Stimulated activated naive CD8-positive, alpha-beta T cell treated with anti-CD3 and anti-CD28 coated beads, Interleukin-15, amount 100 ng/mL, for 72 hours (primary cell): ENCODE data around the gene RETREG1.
A peak's percentile ranks its signal among the peaks of the same experiment; 100 is the strongest.
"Not testable (repeated sequence)": the region's sequence is repeated elsewhere in the genome, so short reads cannot be mapped to it uniquely, and the experiment has no call there.

Experiments used
- ATAC-seq: fragments of 150-1000 bp; cut with Tn5 transposase; 2 replicates; pipeline ENCODE4 v1.10.0; 2021; ENCODE audit warnings: mild to moderate bottlenecking, moderate library complexity
- DNase-seq, 2 donors: peaks; one replicate each; pipeline ENCODE4 v3.0.0; 2021 to 2022
- H3K27ac Mint-ChIP-seq, 2 donors: one replicate each; pipeline ENCODE4 v1.8.0; 2022; ENCODE audit warnings: mild to moderate bottlenecking in 2 of 2, mixed read lengths in 2 of 2, moderate library complexity in 2 of 2
- H3K27me3 Mint-ChIP-seq: one replicate; pipeline ENCODE4 v1.8.0; 2022; ENCODE audit warnings: mixed read lengths
- H3K4me1 Mint-ChIP-seq: one replicate; pipeline ENCODE4 v1.8.0; 2022; ENCODE audit warnings: mild to moderate bottlenecking, mixed read lengths
- H3K4me3 Mint-ChIP-seq, 2 donors: one replicate each; pipeline ENCODE4 v1.8.0; 2022; ENCODE audit warnings: mild to moderate bottlenecking in 2 of 2, mixed read lengths in 2 of 2, moderate library complexity in 1 of 2
- H3K9me3 Mint-ChIP-seq, 2 donors: one replicate each; pipeline ENCODE4 v1.8.0; 2022; ENCODE audit warnings: mixed read lengths in 2 of 2

The RETREG1 gene

DNA sequence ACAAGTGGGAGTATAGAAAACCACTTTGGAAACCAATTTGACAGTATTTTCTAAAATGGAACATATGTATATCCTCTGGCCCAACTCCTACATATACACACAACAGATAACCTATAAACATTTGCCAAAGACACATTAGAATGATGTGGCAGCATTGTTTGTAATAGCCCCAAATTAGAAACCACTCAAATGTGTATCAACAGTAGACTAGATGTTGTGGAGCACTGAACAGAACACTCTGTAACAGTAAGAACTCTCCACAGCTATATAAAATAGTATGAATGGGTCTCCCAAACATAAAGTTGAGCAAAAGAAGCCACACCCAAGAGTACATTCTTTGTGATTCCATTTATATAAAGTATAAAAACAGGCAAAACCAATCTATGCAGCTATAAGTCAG, 157.3 kb downstream of the RETREG1 start:
- H3K27me3 Mint-ChIP-seq = no peaks in the 10 kb centered on the region
- no peaks in the 10 kb centered on the region for H3K9me3 Mint-ChIP-seq
- H3K27ac Mint-ChIP-seq = peak overlapping the region in 1 of 2 donors; percentile 41
- H3K4me1 Mint-ChIP-seq = peaks cover 79% of the 10 kb centered on the region
- ATAC-seq (peak; percentile 10), DNase-seq (no peak)
- peak overlapping the region in 1 of 2 donors; percentile 4 for H3K4me3 Mint-ChIP-seq

- Mint-ChIP-seq H3K27ac (peak overlapping the region in 1 of 2 donors; percentile 1), H3K4me3 (peak overlapping the region in 1 of 2 donors; percentile 18), H3K27me3 (no peaks in the 10 kb centered on the region), H3K4me1 (peaks cover 66% of the 10 kb centered on the region), H3K9me3 (no peaks in the 10 kb centered on the region)
- ATAC-seq (no peak), DNase-seq (no peak)
These were observed 158.9 kb downstream of the RETREG1 start for GRCh38 chr5:16457853-16458252.

- H3K27ac Mint-ChIP-seq = no peak overlapping the region
These were observed 159.3 kb downstream of the RETREG1 start for GRCh38 chr5:16457451-16457850.

GRCh38 chr5:16456103-16456832, 160.5 kb downstream of the RETREG1 start:
- Mint-ChIP-seq H3K27me3 (no peaks in the 10 kb centered on the region), H3K27ac (peak overlapping the region; percentile 75 to 86), H3K4me3 (peak overlapping the region; percentile 53 to 58), H3K9me3 (no peaks in the 10 kb centered on the region), H3K4me1 (peaks cover 52% of the 10 kb centered on the region)
- DNase-seq (peak; percentile 26 to 34), ATAC-seq (peak; percentile 90)

More at GRCh38 chr5:16457451-16457850, 159.3 kb downstream of the RETREG1 start:
- Mint-ChIP-seq H3K4me1 (peaks cover 64% of the 10 kb centered on the region), H3K9me3 (no peaks in the 10 kb centered on the region), H3K27me3 (no peaks in the 10 kb centered on the region), H3K4me3 (peak overlapping the region in 1 of 2 donors; percentile 18)
- no peak for ATAC-seq
- no peak for DNase-seq

- peaks cover 46% of the 10 kb centered on the region for H3K4me1 Mint-ChIP-seq
- no peaks in the 10 kb centered on the region for H3K27me3 Mint-ChIP-seq
- H3K4me3 Mint-ChIP-seq = peak overlapping the region; percentile 53 to 58
- peak overlapping the region; percentile 75 to 86 for H3K27ac Mint-ChIP-seq
- ATAC-seq = no peak
- no peaks in the 10 kb centered on the region for H3K9me3 Mint-ChIP-seq
- no peak for DNase-seq
These were observed 161.1 kb downstream of the RETREG1 start for GRCh38 chr5:16455668-16456067.

- peak overlapping the region in 1 of 2 donors; percentile 5 for H3K27ac Mint-ChIP-seq
- H3K9me3 Mint-ChIP-seq = no peaks in the 10 kb centered on the region
- DNase-seq = no peak
- no peak overlapping the region for H3K4me3 Mint-ChIP-seq
- ATAC-seq = no peak
- H3K4me1 Mint-ChIP-seq = peaks cover 36% of the 10 kb centered on the region
- H3K27me3 Mint-ChIP-seq = no peaks in the 10 kb centered on the region
These were observed 162.1 kb downstream of the RETREG1 start for GRCh38 chr5:16454686-16455085.

- Mint-ChIP-seq H3K4me3 (no peak overlapping the region), H3K27me3 (no peaks in the 10 kb centered on the region), H3K9me3 (no peaks in the 10 kb centered on the region), H3K4me1 (peaks cover 27% of the 10 kb centered on the region), H3K27ac (no peak overlapping the region)
- no peak for DNase-seq
- ATAC-seq = no peak
These were observed 163.2 kb downstream of the RETREG1 start for GRCh38 chr5:16453609-16454008.

- DNase-seq = no peak
- Mint-ChIP-seq H3K4me1 (no peaks in the 10 kb centered on the region), H3K27ac (peak overlapping the region in 1 of 2 donors; percentile 28), H3K4me3 (no peak overlapping the region), H3K27me3 (no peaks in the 10 kb centered on the region), H3K9me3 (no peaks in the 10 kb centered on the region)
- ATAC-seq = no peak
These were observed 166.6 kb downstream of the RETREG1 start for GRCh38 chr5:16450163-16450562.

DNA sequence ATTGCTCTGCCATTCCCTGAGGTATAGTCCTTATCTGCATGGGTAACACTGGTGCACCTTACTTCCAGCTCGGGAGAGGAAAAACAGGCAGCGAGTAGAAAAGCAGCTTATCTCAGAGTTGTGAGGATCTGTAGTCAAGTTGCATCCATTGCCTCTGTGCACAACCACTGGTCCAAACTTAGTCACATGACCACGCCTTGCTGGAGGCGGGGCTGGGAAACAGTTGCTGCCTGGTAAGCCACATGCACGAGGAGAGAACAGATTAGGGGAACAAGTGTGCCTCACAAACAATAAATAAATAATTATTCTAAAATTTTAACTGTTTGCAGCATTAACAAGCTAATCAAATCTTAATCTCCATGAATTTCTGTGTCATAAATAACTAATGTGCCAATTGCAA, 169.8 kb downstream of the RETREG1 start:
- DNase-seq (no peak), ATAC-seq (no peak)
- H3K4me3 Mint-ChIP-seq = no peak overlapping the region
- H3K9me3 Mint-ChIP-seq = no peaks in the 10 kb centered on the region
- H3K27me3 Mint-ChIP-seq = no peaks in the 10 kb centered on the region
- no peaks in the 10 kb centered on the region for H3K4me1 Mint-ChIP-seq
- no peak overlapping the region for H3K27ac Mint-ChIP-seq

DNA sequence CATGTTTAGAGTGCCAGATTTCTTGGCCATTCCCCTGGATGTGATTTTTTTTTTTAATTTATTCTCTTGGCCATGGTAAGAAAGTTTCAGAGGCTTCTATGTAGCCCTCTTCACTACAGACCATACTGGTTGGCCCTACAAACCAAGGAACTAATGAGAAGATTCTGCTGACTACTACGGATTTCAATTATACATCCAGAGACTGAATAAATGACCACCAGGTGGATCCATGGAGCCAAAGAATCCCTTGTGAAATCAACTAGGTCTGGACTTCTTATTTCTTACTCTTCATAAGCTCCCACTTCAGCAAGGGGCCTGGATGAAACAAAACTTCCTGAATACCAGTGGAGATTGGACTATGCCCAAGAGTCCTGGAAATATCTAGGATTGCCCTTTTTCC, 178.8 kb downstream of the RETREG1 start:
- no peak overlapping the region for H3K27ac Mint-ChIP-seq
- H3K4me1 Mint-ChIP-seq = no peaks in the 10 kb centered on the region
- no peaks in the 10 kb centered on the region for H3K9me3 Mint-ChIP-seq
- DNase-seq = no peak
- ATAC-seq = no peak
- no peak overlapping the region for H3K4me3 Mint-ChIP-seq
- peaks cover under 1% of the 10 kb centered on the region for H3K27me3 Mint-ChIP-seq

- not testable (repeated sequence) for H3K4me3 Mint-ChIP-seq, H3K4me1 Mint-ChIP-seq, H3K27ac Mint-ChIP-seq, DNase-seq, H3K27me3 Mint-ChIP-seq, H3K9me3 Mint-ChIP-seq
- peak; percentile 49 for ATAC-seq
These were observed 180.6 kb downstream of the RETREG1 start for GRCh38 chr5:16436065-16436682.

GRCh38 chr5:16431490-16431889, 185.3 kb downstream of the RETREG1 start:
- H3K27ac Mint-ChIP-seq = no peak overlapping the region
- ATAC-seq = no peak

DNA sequence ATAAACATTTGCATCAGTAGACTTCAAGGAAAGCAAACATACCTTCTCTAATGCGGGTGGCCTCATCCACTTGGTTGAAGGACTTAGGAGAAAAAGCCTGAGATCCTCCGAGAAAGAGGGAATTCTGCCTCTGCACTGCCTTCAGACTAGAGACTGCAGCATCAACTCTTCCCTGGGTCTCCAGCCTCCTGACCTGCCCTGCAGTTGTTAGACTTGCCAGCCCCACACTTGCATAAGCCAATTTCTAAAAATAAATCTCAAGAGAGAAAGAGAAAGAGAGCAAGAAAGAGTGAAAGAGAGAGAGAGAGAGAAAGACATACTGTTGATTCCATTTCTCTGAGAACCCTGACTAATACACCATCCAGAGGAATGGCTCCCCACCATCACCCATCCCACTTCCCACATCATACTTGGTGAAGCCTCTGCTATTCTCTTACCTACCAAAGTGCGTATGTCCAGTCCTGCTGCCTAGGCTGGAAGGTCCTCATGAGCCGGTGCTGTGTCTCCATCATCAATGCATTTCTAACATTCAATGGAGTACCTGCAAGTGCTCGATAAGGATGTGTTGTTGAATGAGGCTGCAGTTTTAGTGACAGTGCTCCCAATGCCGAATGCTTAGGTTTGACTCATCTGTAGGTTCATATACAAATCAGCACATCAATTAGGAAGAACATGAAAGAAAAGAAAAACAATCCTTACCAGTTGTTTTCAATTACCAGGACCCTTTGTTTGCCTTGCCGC, 186.3 kb downstream of the RETREG1 start:
- no peak for ATAC-seq
- DNase-seq = no peak
- Mint-ChIP-seq H3K4me3 (no peak overlapping the region), H3K4me1 (no peaks in the 10 kb centered on the region), H3K9me3 (no peaks in the 10 kb centered on the region), H3K27me3 (peaks cover 41% of the 10 kb centered on the region), H3K27ac (peak overlapping the region in 1 of 2 donors; percentile 55)

More at GRCh38 chr5:16431490-16431889, 185.3 kb downstream of the RETREG1 start:
- DNase-seq = no peak
- Mint-ChIP-seq H3K9me3 (no peaks in the 10 kb centered on the region), H3K4me3 (no peak overlapping the region), H3K4me1 (no peaks in the 10 kb centered on the region), H3K27me3 (peaks cover 37% of the 10 kb centered on the region)

DNA sequence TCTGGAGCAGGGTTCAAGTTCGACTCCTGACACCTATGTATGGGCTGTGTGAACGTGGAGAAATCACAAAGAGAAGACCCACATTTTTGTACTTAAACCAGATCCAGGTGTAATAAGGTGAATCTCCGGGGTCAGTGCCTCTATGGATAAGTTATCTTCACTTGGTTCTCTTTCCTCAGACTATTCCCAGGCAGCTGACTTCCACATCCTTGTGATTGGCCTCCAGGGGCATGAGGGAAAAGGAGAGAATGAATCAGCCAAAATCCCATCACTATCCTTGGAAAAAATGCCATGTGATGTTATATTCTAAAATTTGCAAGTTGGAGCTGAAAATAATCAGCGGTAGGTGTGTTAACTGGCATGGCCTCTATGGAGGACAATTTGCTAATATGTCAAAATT, 188.4 kb downstream of the RETREG1 start:
- H3K9me3 Mint-ChIP-seq = no peaks in the 10 kb centered on the region
- DNase-seq = no peak
- peaks cover 47% of the 10 kb centered on the region for H3K27me3 Mint-ChIP-seq
- H3K4me3 Mint-ChIP-seq = no peak overlapping the region
- no peaks in the 10 kb centered on the region for H3K4me1 Mint-ChIP-seq
- no peak for ATAC-seq
- no peak overlapping the region for H3K27ac Mint-ChIP-seq

- Mint-ChIP-seq H3K9me3 (no peaks in the 10 kb centered on the region), H3K27me3 (peaks cover 51% of the 10 kb centered on the region), H3K27ac (no peak overlapping the region), H3K4me1 (no peaks in the 10 kb centered on the region), H3K4me3 (no peak overlapping the region)
- ATAC-seq (no peak), DNase-seq (no peak)
These were observed 189.2 kb downstream of the RETREG1 start for GRCh38 chr5:16427587-16427986.
